ENCODE data around the gene PRKN. TPM values are rescaled to one million over a fixed set of nuclear protein-coding genes. Genes with fewer than 3 reads are reported as not detected.

PRKN gene
- total and polyA plus RNA-seq, 9 of the 15 experiments (the other 6 are each of a cell fraction or from before 2014, with no cell fraction given), result 0.03 to 0.96 (median 0.15) TPM; not detected in 2

DNA sequence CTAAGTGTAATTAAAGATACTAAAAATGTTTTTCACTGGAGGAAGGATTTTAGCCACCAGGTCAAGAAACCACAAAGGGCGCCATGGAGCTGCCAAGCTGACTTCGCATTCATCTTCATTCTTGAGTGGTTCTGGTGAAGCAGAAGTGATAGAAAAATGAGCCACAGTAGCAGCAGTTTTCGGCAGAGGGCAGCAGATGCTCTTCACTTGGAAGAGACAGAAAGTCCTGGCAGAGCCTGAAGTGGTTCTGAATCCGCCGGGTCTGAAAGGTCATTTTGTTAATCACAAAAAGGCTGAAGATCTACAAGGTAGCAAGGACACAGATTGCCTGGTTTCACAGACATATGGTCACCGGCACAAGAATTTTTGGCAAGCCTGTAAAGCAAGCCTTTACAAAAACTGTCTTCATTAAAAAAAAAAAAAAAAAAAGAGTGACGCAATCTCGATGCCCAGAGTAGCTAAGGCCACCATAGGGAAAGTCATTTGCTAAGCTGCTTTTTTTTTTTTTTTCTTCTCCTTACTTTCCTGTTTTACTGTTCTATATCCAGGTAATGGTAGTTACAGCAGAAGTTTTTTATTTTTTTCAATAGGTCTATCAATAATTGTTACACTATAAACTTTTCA is 1108.6 kb downstream of the PRKN start (continued):
- TF ChIP-seq MYNN (IDR thresholded peaks at IDR 0.05), result no peak
- no peak for TF ChIP-seq MYNN (CRISPR knock-in tag; IDR thresholded peaks at IDR 0.05)
- no peak for TF ChIP-seq EZH2 (IDR thresholded peaks at IDR 0.05; ENCODE audit: borderline replicate concordance, low read depth, low read length)
- TF ChIP-seq SRF (CRISPR knock-in tag; IDR thresholded peaks at IDR 0.05), result no peak
- no peak for TF ChIP-seq TBL1XR1 (IDR thresholded peaks at IDR 0.05; ENCODE audit: low read length in 2 of 2)
- no peak for TF ChIP-seq C11orf30 (IDR thresholded peaks at IDR 0.05; ENCODE audit: low read depth)
- TF ChIP-seq ZFP36 (IDR thresholded peaks at IDR 0.05; ENCODE audit: low read depth, low read length, partially characterized antibody), result no peak
- TF ChIP-seq ILK (tag; IDR thresholded peaks at IDR 0.05; ENCODE audit: borderline replicate concordance, low read depth), result no peak
- TF ChIP-seq ARID1B (IDR thresholded peaks at IDR 0.05), result no peak
- TF ChIP-seq CEBPG (CRISPR knock-in tag; IDR thresholded peaks at IDR 0.05), result no peak
- peak; percentile 40 to 84; a peak in 3 of 4 replicates for TF ChIP-seq CEBPG (tag; conservative IDR thresholded peaks at IDR 0.05 in 1 of 2, IDR thresholded peaks at IDR 0.05 in 1 of 2)
- peak; percentile 40; the same call in 1 of the 2 replicates for TF ChIP-seq ZNF384 (IDR thresholded peaks at IDR 0.05; ENCODE audit: low read depth, low read length)
- no peak for TF ChIP-seq HDAC2 (IDR thresholded peaks at IDR 0.05)
- no peak for TF ChIP-seq SNIP1 (IDR thresholded peaks at IDR 0.05; ENCODE audit: low read depth)
- TF ChIP-seq, protein P1, sequence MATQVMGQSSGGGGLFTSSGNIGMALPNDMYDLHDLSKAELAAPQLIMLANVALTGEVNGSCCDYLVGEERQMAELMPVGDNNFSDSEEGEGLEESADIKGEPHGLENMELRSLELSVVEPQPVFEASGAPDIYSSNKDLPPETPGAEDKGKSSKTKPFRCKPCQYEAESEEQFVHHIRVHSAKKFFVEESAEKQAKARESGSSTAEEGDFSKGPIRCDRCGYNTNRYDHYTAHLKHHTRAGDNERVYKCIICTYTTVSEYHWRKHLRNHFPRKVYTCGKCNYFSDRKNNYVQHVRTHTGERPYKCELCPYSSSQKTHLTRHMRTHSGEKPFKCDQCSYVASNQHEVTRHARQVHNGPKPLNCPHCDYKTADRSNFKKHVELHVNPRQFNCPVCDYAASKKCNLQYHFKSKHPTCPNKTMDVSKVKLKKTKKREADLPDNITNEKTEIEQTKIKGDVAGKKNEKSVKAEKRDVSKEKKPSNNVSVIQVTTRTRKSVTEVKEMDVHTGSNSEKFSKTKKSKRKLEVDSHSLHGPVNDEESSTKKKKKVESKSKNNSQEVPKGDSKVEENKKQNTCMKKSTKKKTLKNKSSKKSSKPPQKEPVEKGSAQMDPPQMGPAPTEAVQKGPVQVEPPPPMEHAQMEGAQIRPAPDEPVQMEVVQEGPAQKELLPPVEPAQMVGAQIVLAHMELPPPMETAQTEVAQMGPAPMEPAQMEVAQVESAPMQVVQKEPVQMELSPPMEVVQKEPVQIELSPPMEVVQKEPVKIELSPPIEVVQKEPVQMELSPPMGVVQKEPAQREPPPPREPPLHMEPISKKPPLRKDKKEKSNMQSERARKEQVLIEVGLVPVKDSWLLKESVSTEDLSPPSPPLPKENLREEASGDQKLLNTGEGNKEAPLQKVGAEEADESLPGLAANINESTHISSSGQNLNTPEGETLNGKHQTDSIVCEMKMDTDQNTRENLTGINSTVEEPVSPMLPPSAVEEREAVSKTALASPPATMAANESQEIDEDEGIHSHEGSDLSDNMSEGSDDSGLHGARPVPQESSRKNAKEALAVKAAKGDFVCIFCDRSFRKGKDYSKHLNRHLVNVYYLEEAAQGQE (IDR thresholded peaks at IDR 0.05; ENCODE audit: borderline replicate concordance), result peak; percentile 39; the same call in 1 of the 2 replicates
- TF ChIP-seq, protein P1 (CRISPR knock-in tag; IDR thresholded peaks at IDR 0.05; ENCODE audit: low read depth), result no peak
- no peak for TF ChIP-seq MCM2 (IDR thresholded peaks at IDR 0.05; ENCODE audit: low read depth)
- TF ChIP-seq PHB2 (IDR thresholded peaks at IDR 0.05; ENCODE audit: low read depth), result no peak
- no peak for TF ChIP-seq ZNF717 (CRISPR knock-in tag; IDR thresholded peaks at IDR 0.05)
- no peak for TF ChIP-seq ZNF253 (CRISPR knock-in tag; conservative IDR thresholded peaks at IDR 0.05)
- TF ChIP-seq, protein P2, sequence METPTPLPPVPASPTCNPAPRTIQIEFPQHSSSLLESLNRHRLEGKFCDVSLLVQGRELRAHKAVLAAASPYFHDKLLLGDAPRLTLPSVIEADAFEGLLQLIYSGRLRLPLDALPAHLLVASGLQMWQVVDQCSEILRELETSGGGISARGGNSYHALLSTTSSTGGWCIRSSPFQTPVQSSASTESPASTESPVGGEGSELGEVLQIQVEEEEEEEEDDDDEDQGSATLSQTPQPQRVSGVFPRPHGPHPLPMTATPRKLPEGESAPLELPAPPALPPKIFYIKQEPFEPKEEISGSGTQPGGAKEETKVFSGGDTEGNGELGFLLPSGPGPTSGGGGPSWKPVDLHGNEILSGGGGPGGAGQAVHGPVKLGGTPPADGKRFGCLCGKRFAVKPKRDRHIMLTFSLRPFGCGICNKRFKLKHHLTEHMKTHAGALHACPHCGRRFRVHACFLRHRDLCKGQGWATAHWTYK (CRISPR knock-in tag; IDR thresholded peaks at IDR 0.05), result no peak
